Right lobe of liver (tissue), 4 donors: ENCODE measurements around the gene TAF11L14.

ENCODE experiments used
- POLR2A ChIP-seq: fragments of 450-650 bp; IDR thresholded peaks from one replicate; pipeline ENCODE4 v1.6.1; 2017; ENCODE audit warnings: antibody characterized with exemption, mild to moderate bottlenecking
- TF ChIP-seq, protein P1 (sequence below), 4 donors: fragments of 200-600 bp in 3 of 4; fragments of 450-650 bp in 1 of 4; IDR thresholded peaks; one replicate each; pipeline versions ENCODE4 v1.5.1 to v1.8.0; 2016 to 2022; ENCODE audit warnings: antibody characterized with exemption in 4 of 4, mild to moderate bottlenecking in 2 of 4
- donor health status: DM: no; HTN: no; CAD: no.
- donor health status: DM: no; HTN: no; CAD: no.
- donor health status: DM: no; HTN: yes; CAD: no.

DNA sequence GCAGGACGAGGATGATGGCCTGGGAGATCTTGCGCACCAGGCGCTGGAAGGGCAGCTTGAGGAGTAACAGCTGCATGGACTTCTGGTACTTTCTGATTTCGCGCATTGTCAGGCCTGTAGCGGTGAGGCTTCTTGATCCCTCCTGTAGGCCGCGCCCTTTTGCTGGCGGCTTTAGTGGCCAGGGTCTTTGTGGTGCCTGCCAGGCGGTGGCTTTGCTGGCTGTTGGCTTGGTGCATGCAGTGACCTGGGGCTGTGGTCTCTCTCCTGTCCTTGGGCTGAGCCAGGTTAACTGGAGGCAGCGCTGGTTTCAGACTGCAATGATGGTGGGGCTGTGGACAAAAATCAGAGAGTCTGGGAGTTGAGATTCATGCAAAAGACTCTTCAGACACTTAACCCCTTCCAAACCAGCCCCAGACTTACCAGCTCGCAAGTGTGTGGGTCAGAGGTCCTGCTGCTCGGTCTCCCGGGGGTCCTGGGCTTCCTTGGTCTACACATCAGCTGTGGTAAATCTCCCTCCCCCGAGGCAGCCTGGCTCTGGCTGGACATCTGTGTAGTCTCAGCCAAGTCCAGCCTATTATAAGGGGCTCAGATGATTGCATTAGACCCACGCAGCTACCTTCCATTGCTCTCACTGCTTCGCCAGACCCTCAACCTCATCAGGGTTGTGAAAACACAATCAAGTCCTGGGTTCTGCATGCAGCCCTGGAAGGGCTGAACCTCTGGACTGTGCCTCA lies 19.2 kb upstream of the TAF11L14 start:
- TF ChIP-seq, protein P1, sequence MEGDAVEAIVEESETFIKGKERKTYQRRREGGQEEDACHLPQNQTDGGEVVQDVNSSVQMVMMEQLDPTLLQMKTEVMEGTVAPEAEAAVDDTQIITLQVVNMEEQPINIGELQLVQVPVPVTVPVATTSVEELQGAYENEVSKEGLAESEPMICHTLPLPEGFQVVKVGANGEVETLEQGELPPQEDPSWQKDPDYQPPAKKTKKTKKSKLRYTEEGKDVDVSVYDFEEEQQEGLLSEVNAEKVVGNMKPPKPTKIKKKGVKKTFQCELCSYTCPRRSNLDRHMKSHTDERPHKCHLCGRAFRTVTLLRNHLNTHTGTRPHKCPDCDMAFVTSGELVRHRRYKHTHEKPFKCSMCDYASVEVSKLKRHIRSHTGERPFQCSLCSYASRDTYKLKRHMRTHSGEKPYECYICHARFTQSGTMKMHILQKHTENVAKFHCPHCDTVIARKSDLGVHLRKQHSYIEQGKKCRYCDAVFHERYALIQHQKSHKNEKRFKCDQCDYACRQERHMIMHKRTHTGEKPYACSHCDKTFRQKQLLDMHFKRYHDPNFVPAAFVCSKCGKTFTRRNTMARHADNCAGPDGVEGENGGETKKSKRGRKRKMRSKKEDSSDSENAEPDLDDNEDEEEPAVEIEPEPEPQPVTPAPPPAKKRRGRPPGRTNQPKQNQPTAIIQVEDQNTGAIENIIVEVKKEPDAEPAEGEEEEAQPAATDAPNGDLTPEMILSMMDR (IDR thresholded peaks at IDR 0.05) = no peak
- no peak for TF ChIP-seq POLR2A
